HEK293 (cell line): Measurements from ENCODE around the gene FTO.

Experiments used
- CTCF ChIA-PET: fragments of 350-600 bp; formaldehyde crosslinking; extraction: SDS; loops from one replicate; lab custom pipeline; 2021; ENCODE audit warnings: antibody characterized with exemption; lab: Yijun Ruan, JAX
- POLR2A ChIA-PET: fragments of 300-600 bp; formaldehyde crosslinking; extraction: SDS; loops from one replicate; lab custom pipeline; 2020; ENCODE audit warnings: antibody characterized with exemption, inconsistent platforms; lab: Yijun Ruan, JAX
- H3K27ac ChIP-seq: fragments of 200-500 bp; sonication (Bioruptor generic); 2 replicates; pipeline ENCODE4 v1.5.1; 2014; ENCODE audit warnings: low read depth, low read length, control low read depth, inconsistent platforms; ENCODE audit errors: extremely low read depth
- H3K36me3 ChIP-seq, 2 experiments: fragments of 200-500 bp in 1 of 2; sonication (Bioruptor generic) in 1 of 2; 1 replicate in 1 of 2; 2 replicates in 1 of 2; pipeline ENCODE4 v1.5.1; 2014 to 2017; ENCODE audit warnings: inconsistent platforms in 2 of 2, low read length in 2 of 2; ENCODE audit not compliant: control insufficient read depth in 2 of 2, insufficient read depth in 1 of 2
- H3K4me1 ChIP-seq: fragments of 200-500 bp; sonication (Bioruptor generic); 2 replicates; pipeline ENCODE4 v1.5.1; 2014; ENCODE audit warnings: mild to moderate bottlenecking, low read length, inconsistent platforms; ENCODE audit not compliant: control insufficient read depth, insufficient read depth
- H3K4me3 ChIP-seq: 2 replicates; pipeline ENCODE4 v1.5.1; 2011; ENCODE audit warnings: low read depth, mild to moderate bottlenecking, control low read depth, low read length, moderate library complexity
- H3K9me3 ChIP-seq: fragments of 200-500 bp; sonication (Bioruptor generic); 2 replicates; pipeline ENCODE4 v1.5.1; 2014; ENCODE audit warnings: low read depth, low read length, inconsistent platforms; ENCODE audit not compliant: control insufficient read depth, insufficient read depth
- PRDM6 ChIP-seq: fragments of 450-650 bp; formaldehyde crosslinking; IDR thresholded peaks from 2 replicates; pipeline ENCODE4 v1.5.1; 2017; ENCODE audit warnings: missing biosample characterization, missing genetic modification characterization
- ZFHX2 ChIP-seq: fragments of 450-650 bp; formaldehyde crosslinking; conservative IDR thresholded peaks from 2 replicates; pipeline ENCODE4 v1.5.1; 2016; ENCODE audit warnings: missing biosample characterization, missing genetic modification characterization
- ZNF202 ChIP-seq: fragments of 450-650 bp; formaldehyde crosslinking; IDR thresholded peaks from 2 replicates; pipeline ENCODE4 v1.5.1; 2016; ENCODE audit warnings: missing biosample characterization, missing genetic modification characterization, borderline replicate concordance
- ZNF214 ChIP-seq: fragments of 450-650 bp; formaldehyde crosslinking; IDR thresholded peaks from 2 replicates; pipeline ENCODE4 v1.5.1; 2017; ENCODE audit warnings: missing biosample characterization, mild to moderate bottlenecking, missing genetic modification characterization, borderline replicate concordance
- ZNF24 ChIP-seq: fragments of 450-650 bp; formaldehyde crosslinking; IDR thresholded peaks from 2 replicates; pipeline ENCODE4 v1.5.1; 2016; ENCODE audit warnings: missing biosample characterization, missing genetic modification characterization
- ZNF26 ChIP-seq: fragments of 450-650 bp; formaldehyde crosslinking; IDR thresholded peaks from 2 replicates; pipeline ENCODE4 v1.5.1; 2016; ENCODE audit warnings: missing biosample characterization, missing genetic modification characterization
- ZNF513 ChIP-seq: fragments of 450-650 bp; IDR thresholded peaks from 2 replicates; pipeline ENCODE4 v1.5.1; 2018; ENCODE audit warnings: missing biosample characterization, missing genetic modification characterization
- ZNF777 ChIP-seq: fragments of 450-650 bp; formaldehyde crosslinking; IDR thresholded peaks from 2 replicates; pipeline ENCODE4 v1.5.1; 2017; ENCODE audit warnings: missing biosample characterization, missing genetic modification characterization, borderline replicate concordance
- TF ChIP-seq, protein P1 (sequence below): fragments of 450-650 bp; formaldehyde crosslinking; IDR thresholded peaks from 2 replicates; pipeline ENCODE4 v1.5.1; 2016; ENCODE audit warnings: missing biosample characterization, missing genetic modification characterization

FTO gene

DNA sequence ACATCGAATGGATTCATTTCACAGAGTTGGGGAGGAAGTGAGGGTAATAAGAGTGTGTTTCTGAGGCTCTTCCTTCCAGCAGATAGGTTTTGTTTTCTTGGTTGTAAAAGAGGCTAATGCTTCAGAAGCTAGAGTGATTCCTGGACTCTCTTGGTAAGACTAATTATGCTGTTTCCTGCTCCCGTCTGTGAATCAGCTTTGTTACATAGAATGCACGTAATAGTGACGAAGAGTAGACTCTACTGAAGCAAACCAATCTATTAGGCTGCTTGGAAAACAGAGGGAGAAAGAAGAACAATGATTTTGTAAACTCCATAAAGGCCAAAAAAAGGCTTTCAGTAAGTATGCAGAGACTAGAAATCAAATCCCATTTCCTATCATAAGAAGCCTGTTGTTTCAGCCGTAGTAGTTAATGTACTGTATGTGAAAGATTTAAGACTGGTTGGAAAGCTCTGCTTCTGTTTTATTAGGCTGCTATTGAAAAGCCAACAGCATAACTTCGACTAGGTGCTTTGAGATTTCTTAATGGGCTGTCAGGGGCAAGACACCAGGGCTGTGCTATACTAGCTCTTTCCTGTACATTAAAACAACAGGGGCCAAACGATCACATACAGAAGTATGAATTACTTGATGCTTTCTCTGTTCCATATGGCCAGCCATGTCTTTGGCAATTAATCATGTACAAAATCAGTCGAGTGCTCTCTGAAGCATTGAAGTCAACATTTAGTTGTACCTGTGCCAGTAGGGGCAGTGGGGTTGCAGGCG is 219.0 kb downstream of the FTO start (continued):
- peak; percentile 42 for TF ChIP-seq PRDM6 (tag by site-specific recombination)

GRCh38 chr16:53924331-53925106 is 220.6 kb downstream of the FTO start:
- no peak for TF ChIP-seq ZNF26
- TF ChIP-seq, protein P1, sequence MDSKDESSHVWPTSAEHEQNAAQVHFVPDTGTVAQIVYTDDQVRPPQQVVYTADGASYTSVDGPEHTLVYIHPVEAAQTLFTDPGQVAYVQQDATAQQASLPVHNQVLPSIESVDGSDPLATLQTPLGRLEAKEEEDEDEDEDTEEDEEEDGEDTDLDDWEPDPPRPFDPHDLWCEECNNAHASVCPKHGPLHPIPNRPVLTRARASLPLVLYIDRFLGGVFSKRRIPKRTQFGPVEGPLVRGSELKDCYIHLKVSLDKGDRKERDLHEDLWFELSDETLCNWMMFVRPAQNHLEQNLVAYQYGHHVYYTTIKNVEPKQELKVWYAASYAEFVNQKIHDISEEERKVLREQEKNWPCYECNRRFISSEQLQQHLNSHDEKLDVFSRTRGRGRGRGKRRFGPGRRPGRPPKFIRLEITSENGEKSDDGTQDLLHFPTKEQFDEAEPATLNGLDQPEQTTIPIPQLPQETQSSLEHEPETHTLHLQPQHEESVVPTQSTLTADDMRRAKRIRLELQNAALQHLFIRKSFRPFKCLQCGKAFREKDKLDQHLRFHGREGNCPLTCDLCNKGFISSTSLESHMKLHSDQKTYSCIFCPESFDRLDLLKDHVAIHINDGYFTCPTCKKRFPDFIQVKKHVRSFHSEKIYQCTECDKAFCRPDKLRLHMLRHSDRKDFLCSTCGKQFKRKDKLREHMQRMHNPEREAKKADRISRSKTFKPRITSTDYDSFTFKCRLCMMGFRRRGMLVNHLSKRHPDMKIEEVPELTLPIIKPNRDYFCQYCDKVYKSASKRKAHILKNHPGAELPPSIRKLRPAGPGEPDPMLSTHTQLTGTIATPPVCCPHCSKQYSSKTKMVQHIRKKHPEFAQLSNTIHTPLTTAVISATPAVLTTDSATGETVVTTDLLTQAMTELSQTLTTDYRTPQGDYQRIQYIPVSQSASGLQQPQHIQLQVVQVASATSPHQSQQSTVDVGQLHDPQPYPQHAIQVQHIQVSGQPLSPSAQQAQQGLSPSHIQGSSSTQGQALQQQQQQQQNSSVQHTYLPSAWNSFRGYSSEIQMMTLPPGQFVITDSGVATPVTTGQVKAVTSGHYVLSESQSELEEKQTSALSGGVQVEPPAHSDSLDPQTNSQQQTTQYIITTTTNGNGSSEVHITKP (tag by site-specific recombination): peak; percentile 37; the same call in 1 of the 2 replicates

DNA sequence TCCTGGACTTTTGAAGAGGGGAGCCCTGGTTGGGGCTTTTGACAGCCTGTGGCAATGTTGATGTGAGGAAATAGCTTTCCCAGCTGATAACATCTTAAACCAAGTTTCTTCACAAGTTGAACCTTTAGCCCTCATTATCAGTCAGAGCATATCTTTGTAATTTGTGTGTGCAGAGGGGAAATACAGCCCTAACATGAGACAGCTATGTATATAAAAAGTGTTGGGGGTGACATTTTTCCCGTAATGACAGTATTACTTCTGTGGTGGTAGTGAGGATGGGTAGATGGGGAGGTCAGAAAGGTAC is 221.1 kb downstream of the FTO start:
- no peaks in the 10 kb centered on the region for H3K36me3 ChIP-seq
- CTCF ChIA-PET: interaction anchor here (0.6 to 0.7 kb wide), 2 partner anchors 51 to 127 kb away, joined by 3 to 4 read pairs; no protein-coding TSS in a partner anchor
- POLR2A ChIA-PET: no interaction called here
- TF ChIP-seq ZNF202 (tag by site-specific recombination) (no peak), ZNF24 (no peak), ZNF513 (tag by site-specific recombination) (no peak), ZNF777 (no peak), ZFHX2 (no peak), ZNF214 (tag by site-specific recombination) (no peak)
- H3K4me1 ChIP-seq: peaks cover 26% of the 10 kb centered on the region
- no peaks in the 10 kb centered on the region for H3K9me3 ChIP-seq
- no peak overlapping the region for H3K27ac ChIP-seq
- no peak overlapping the region for H3K4me3 ChIP-seq

More at GRCh38 chr16:53924331-53925106, 220.6 kb downstream of the FTO start:
- POLR2A ChIA-PET: no interaction called here
- Histone ChIP-seq H3K4me1 (peaks cover 26% of the 10 kb centered on the region), H3K9me3 (no peaks in the 10 kb centered on the region), H3K4me3 (no peak overlapping the region), H3K36me3 (no peaks in the 10 kb centered on the region), H3K27ac (no peak overlapping the region)
- CTCF ChIA-PET: interaction anchor here (0.7 kb wide), 3 partner anchors 25 to 300 kb away, joined by 3 to 4 read pairs (median 3); no protein-coding TSS in a partner anchor
